ENCODE data around the gene DDX25. TPM values are rescaled to one million over a fixed set of nuclear protein-coding genes. Genes with fewer than 3 reads are reported as not detected.

The DDX25 gene
- total RNA-seq, 2 donors from 2014 or later: not detected

DNA sequence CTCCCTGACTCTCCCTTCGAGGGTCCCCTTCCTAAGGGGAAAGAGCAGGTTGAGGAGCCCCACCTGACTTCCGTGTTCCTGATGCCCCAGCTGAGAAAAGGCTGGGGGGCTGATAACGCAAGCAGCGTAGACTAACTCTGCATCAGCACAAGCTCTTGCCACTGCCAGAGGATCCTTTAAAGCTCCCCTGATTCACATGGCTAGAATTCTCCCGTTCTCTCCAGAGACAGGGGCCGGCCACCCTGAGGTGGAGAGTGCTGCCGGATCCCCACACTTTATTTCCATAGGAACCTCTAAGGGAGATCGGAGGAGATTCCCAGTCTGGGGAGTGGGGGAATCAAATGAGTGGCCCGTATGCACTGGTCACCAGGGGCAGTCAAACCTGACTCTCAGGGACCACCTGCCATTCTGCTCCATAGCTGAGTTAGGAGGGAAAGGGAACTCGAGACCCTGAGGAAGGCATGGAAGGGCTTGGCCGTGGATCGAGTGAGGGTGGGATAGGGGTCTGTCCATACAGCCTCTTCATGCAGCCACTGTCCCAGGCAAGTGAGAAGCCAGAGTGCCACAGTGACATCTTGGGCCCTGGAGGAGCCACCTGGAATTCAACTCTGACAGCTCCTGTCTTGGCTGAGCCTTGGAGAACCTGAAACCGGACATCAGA is 40.2 kb downstream of the DDX25 start:
- no peaks in the 10 kb centered on the region for H3K9me3 ChIP-seq (ENCODE audit: control insufficient read depth, low read length, poor library complexity, severe bottlenecking)
- DNase-seq (no peak), ATAC-seq (no peak)
- peaks cover 22% of the 10 kb centered on the region for H3K27me3 Mint-ChIP-seq
- no peak overlapping the region for H3K27ac Mint-ChIP-seq
- peaks cover 12% of the 10 kb centered on the region for H3K4me1 Mint-ChIP-seq
- H3K36me3 Mint-ChIP-seq (ENCODE audit: low read depth): no peaks in the 10 kb centered on the region
- H3K4me3 Mint-ChIP-seq: no peak overlapping the region

DNA sequence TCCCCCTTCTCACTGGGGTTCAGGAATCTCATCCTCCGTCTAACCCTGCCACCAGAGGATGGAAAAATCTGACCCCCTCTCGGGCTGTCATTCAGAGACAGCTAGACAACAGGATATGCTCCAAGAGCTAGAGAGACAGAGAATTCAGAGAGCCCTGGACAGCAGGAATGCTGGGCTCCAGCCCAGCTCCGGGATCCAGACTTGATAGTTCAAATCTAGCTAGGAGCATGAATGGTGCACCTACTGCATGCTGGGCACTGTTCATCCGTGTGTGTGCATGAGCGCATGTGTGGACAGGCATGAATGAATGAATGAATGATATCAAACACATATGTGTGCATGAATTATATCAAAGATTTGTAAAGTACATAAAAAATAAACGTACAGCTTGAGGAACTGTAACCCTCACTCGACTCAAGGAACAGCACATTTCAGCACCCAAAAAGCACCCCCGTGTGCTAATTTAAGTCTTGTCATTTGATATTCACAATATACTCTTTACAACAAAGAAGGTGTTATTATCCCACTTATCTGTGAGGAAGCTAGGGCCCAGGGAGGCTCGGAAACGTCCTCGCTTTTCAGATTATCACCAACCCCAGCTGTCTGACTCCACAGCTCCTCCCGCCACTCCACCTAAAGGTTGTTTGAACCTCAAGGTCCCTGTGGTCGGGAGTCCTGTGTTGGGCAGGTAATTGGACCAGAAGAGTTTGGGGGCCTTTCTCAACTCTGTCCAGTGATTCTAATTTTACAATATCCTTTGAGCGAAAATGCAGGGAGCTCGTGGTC is 40.9 kb downstream of the DDX25 start:
- DNase-seq (no peak), ATAC-seq (no peak)
- peaks cover 29% of the 10 kb centered on the region for H3K27me3 Mint-ChIP-seq
- no peak overlapping the region for H3K27ac Mint-ChIP-seq
- no peaks in the 10 kb centered on the region for H3K9me3 ChIP-seq (ENCODE audit: control insufficient read depth, low read length, poor library complexity, severe bottlenecking)
- H3K4me1 Mint-ChIP-seq: peaks cover 12% of the 10 kb centered on the region
- H3K4me3 Mint-ChIP-seq: no peak overlapping the region
- H3K36me3 Mint-ChIP-seq (ENCODE audit: low read depth): no peaks in the 10 kb centered on the region

DNA sequence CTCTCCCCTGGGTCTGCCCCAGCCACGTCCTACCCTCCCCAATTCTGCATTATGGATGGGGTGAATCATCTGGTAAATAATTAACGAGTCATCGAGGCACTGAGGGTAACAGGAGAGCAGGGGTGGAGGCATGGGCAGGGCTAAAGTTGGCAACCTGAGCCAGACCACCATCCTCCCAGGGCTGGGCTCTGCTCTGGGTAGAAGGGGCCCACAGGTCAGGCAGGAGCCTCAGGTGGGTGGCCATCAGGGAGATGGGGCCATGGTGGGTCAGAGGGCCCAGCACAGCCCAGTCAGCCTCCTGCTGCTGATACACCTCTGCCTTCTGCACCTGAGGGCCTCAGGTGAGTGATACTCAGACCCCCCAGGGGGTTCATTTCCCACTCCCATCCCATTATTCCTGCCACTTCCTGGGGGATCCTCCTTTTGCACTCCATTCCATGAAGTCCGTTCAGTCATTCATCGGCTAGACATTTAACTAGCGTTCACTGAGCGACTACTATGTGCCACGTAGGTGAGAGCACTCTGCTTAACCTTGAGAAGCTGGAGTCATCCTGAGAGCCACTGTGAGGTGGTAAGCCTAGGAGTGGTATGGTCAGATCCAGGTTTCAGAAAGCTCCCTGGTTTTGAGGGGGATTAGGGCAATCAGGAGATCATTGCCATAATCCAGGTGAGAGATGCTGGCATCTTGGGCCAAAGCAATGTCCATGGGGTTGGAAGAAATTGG is 41.7 kb downstream of the DDX25 start, which contains the start of gene VSIG10L2:
VSIG10L2 (plus strand) TSS at position 248 of the 724 bp plus-strand sequence; CDS start at position 260, 12 bp downstream.
- peaks cover 29% of the 10 kb centered on the region for H3K27me3 Mint-ChIP-seq

DNA sequence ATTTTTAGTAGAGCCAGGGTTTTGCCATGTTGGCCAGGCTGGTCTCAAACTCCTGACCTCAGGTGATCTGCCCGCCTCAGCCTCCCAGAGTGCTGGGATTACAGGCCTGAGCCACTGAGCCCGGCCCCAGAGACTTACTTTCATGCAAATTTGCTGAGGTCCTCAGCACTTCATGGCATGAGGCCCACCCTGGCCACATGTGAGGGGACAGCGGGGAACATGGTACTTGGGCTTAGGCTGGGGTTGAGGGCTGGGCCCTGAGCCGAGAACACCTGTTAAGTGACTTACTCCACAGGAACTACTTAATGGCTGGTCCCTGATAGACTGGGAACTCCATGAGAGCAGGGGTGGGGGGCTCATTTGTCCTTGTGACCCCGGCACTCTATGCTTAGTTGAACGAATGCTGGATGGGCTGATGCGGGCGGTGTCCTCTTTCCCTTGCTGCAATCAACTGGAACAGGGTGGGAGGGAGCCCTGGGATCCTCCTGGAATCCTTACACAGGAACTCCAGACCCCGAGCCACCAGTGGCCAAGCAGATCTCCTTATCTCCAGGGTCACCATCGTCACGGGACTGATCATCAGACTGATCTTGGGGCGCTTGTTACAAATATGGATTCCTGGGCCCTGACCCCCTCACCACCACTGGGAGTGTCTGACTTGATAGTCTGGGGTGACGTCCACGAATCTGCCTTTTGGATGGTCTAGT is 42.6 kb downstream of the DDX25 start:
- Mint-ChIP-seq H3K4me3 (no peak overlapping the region), H3K36me3 (ENCODE audit: low read depth) (no peaks in the 10 kb centered on the region), H3K27ac (no peak overlapping the region), H3K4me1 (peaks cover 13% of the 10 kb centered on the region), H3K27me3 (peaks cover 32% of the 10 kb centered on the region)
- DNase-seq (no peak), ATAC-seq (no peak)
- no peaks in the 10 kb centered on the region for H3K9me3 ChIP-seq (ENCODE audit: control insufficient read depth, low read length, poor library complexity, severe bottlenecking)

More for the DNA sequence above, 41.7 kb downstream of the DDX25 start, which contains the start of gene VSIG10L2:
- ATAC-seq: no peak
- H3K9me3 ChIP-seq (ENCODE audit: control insufficient read depth, low read length, poor library complexity, severe bottlenecking): no peaks in the 10 kb centered on the region
- no peak for DNase-seq
- Mint-ChIP-seq H3K36me3 (ENCODE audit: low read depth) (no peaks in the 10 kb centered on the region), H3K4me3 (no peak within 1 kb of the TSS), H3K4me1 (peaks cover 12% of the 10 kb centered on the region), H3K27ac (no peak within 1 kb of the TSS)

DNA sequence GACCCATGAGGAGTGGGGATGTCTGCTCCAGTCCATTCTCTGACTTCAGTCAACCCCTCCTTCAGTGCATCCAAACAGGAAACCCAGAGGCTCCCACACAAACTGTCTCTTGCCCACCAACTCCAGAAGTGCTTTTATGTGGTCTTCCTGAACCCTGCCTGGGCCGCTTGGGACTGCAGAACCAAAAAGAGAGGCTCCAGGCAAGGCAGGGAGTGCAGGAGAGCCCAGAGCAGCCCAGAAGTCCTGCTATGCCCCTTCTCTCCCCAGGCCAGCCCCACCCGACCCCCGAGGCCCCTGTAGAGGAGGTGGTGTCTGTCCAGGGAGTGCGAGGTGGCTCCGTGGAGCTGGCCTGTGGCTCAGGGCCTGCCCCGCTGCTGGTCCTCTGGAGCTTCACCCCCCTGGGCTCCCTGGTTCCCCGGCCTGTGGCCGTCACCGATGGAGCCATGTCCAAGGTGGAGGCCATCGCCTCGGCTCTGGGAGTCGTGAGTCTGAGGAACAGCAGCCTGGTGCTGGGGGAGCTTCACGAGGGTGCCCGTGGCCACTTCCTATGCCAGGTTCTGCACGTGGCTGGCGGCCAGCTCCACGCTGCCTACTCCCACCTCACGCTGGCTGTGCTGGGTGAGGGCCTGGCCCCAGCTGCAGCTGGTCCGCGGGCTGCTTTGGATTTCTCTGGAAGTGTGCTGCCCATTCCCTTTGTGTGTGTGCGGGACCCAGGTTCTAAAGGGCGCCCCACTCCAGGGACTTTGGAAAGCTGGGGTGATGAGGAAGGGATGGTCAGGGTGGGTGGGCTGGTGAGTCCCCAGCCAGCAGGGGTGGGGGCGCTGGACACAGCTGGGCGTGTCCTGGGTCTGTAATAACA is 43.3 kb downstream of the DDX25 start:
- no peak overlapping the region for H3K27ac Mint-ChIP-seq
- H3K4me1 Mint-ChIP-seq: peaks cover 6% of the 10 kb centered on the region
- H3K36me3 Mint-ChIP-seq (ENCODE audit: low read depth): no peaks in the 10 kb centered on the region
- no peak overlapping the region for H3K4me3 Mint-ChIP-seq
- ATAC-seq: no peak
- peaks cover 27% of the 10 kb centered on the region for H3K27me3 Mint-ChIP-seq
- H3K9me3 ChIP-seq (ENCODE audit: control insufficient read depth, low read length, poor library complexity, severe bottlenecking): no peaks in the 10 kb centered on the region
- no peak for DNase-seq

DNA sequence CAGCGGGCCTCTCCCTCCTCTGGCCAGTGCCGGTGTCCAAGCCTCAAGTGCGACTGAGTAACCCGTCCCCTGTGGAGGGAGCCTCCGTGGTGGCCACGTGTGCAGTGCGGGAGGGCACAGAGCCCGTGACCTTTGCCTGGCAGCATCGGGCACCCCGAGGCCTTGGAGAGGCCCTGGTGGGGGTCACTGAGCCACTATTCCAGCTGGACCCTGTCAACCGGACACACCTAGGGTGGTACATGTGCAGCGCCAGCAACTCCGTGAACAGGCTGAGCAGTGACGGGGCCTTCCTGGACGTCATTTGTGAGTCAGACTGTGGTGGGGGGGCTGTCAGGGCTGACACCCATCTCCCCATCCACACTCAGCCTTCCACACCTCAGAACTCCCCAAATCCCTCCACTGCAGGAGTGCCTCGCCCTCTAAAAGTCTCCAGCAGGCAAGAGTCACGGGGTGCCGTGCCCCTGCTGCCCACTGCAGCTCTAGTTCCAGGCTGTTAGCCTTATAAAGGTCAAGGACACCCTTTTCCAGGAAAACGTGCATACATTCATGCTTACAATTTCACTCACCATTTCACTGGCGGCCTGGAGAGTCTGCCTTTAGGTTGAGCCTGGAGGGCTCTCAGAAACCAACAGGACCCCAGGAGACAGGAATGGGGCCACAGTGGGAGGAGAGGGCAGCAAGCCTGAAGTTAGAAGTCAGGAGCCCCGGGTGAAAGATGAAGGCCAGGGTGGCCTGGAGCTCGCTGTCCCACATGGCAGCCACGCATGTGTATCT is 44.2 kb downstream of the DDX25 start:
- DNase-seq: no peak
- ATAC-seq: no peak
- Mint-ChIP-seq H3K4me1 (peaks cover 6% of the 10 kb centered on the region), H3K27me3 (peaks cover 27% of the 10 kb centered on the region), H3K4me3 (no peak overlapping the region), H3K27ac (no peak overlapping the region), H3K36me3 (ENCODE audit: low read depth) (no peaks in the 10 kb centered on the region)
- H3K9me3 ChIP-seq (ENCODE audit: control insufficient read depth, low read length, poor library complexity, severe bottlenecking): no peaks in the 10 kb centered on the region

DNA sequence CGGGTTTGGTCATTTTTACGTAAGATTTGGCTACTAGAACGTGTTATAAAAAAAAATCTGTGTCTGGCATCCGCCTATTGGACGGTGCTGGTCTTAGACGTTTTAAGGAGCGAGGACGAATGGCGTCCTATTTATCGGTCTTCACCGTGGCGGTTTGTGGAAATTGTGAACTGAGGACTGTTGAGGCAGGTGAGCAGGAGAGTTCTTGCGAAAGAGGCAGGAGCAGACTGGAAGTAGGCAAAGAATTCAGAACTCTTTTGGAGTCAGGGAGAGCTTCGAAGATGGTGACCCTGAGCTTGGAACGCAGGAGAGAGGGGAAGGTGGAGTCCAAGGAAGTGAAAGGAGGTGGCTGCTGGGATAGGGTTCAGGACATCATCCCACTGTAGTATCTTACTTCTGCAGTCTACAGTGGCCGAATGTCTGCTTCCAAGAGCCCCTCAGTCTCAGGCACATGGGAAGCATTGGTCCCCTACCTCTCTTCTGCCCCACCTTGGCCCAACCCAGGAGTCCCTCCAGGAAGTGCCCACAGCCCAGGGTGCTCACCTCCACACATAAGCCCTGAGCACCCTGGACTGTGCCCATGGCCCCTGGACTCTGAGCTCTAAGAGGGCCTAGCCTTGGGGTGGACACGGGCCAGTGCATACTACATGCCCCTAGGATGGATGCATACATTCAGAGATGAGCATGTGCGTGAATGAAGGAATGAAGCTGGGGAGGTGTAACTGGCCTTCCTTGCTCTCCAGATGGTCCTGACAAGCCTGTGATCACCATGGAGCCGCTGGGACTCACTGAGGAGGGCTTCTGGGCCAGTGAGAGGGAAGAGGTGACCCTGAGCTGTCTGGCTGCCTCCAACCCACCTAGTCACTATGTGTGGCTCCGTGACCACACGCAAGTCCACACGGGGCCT is 45.2 kb downstream of the DDX25 start:
- no peak for ATAC-seq
- no peak for DNase-seq
- Mint-ChIP-seq H3K4me1 (peaks cover 3% of the 10 kb centered on the region), H3K27ac (no peak overlapping the region), H3K4me3 (no peak overlapping the region), H3K36me3 (ENCODE audit: low read depth) (no peaks in the 10 kb centered on the region), H3K27me3 (peaks cover 27% of the 10 kb centered on the region)
- no peaks in the 10 kb centered on the region for H3K9me3 ChIP-seq (ENCODE audit: control insufficient read depth, low read length, poor library complexity, severe bottlenecking)

DNA sequence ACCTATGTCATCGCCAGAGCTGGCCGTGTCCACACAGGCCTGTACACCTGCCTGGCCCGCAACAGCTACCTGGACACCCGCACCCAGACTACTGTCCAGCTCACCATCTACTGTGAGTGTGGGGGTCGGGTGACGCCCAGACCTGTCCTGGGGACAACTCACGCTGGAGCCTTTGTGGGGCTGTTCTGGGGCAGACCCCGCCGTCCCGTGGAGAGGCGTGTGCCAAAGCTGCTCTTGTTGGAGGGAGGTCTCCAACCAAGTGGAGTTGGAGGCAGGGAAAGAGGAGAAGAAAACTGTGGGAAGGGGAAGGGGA is 45.8 kb downstream of the DDX25 start:
- Mint-ChIP-seq H3K4me1 (peaks cover 3% of the 10 kb centered on the region), H3K27ac (no peak overlapping the region), H3K36me3 (ENCODE audit: low read depth) (no peaks in the 10 kb centered on the region), H3K4me3 (no peak overlapping the region), H3K27me3 (peaks cover 27% of the 10 kb centered on the region)
- no peak for DNase-seq
- no peaks in the 10 kb centered on the region for H3K9me3 ChIP-seq (ENCODE audit: control insufficient read depth, low read length, poor library complexity, severe bottlenecking)
- no peak for ATAC-seq

DNA sequence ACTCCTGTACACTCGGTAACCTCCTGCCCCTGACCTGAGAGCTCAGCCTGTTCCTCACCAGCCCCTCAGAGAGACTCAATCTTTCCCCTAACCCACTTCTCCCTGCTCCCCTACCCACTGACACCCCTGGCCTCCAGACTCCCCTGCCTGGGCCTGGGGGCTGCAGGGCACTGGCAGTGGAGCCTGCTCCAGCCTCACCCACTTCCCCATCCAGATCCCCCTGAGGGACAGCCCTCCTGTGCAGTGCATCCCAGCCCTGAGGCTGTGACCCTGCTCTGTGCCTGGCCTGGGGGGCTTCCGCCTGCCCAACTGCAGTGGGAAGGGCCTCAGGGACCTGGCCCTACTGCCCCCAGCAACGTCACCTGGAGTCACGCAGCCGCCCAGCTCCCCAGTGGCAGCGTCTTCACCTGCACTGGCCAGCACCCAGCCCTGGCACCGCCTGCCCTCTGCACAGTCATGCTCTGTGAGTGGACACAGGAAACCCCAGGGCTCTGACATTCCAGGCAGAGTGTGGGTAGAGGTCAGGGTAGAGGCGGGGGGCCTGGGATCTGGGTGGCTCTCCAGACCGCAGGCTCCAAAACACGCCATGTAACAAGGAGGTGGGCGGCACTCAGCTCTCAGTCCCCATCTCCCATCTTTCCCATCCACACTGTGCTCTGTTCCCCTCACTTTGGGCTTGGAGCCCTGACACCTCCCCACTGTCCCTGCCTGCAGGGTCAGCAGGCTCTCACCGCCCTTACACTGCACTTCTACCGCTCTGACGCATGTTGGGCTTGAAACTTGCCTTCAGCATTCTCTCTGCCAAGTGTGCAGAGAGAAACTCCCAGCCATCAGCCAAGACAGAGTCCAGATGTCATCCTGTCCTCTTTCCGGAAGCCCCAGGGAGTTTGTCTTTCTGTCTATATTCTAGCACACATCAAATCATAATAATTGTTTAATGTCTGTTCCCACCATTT is 46.7 kb downstream of the DDX25 start:
- no peaks in the 10 kb centered on the region for H3K9me3 ChIP-seq (ENCODE audit: control insufficient read depth, low read length, poor library complexity, severe bottlenecking)
- no peak overlapping the region for H3K27ac Mint-ChIP-seq
- no peak overlapping the region for H3K4me3 Mint-ChIP-seq
- H3K27me3 Mint-ChIP-seq: peaks cover 27% of the 10 kb centered on the region
- no peak for DNase-seq
- peaks cover 4% of the 10 kb centered on the region for H3K4me1 Mint-ChIP-seq
- ATAC-seq: no peak
- H3K36me3 Mint-ChIP-seq (ENCODE audit: low read depth): peaks cover 2% of the 10 kb centered on the region

DNA sequence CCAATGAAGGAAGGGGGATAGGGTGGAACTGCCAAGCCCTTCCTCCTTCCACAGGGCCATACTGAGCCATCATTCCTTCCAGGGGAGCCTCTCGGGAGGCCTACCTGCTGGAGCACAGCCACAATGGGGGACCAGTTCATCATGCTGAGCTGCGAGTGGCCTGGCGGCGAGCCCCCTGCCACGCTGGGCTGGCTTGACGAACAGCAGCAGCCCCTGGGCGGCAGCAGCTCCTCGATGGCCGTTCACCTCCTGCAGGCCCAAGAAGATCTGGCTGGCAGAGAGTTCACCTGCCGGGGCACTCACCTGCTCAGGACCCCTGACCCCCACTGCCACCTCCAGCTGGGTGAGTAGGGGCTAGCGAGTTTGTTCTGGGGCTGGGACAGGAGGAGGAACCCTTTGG is 47.4 kb downstream of the DDX25 start:
- H3K27ac Mint-ChIP-seq: no peak overlapping the region
- no peak overlapping the region for H3K4me3 Mint-ChIP-seq
- H3K4me1 Mint-ChIP-seq: peaks cover 4% of the 10 kb centered on the region
- peaks cover 27% of the 10 kb centered on the region for H3K27me3 Mint-ChIP-seq
- ATAC-seq: no peak
- peaks cover 2% of the 10 kb centered on the region for H3K36me3 Mint-ChIP-seq (ENCODE audit: low read depth)
- H3K9me3 ChIP-seq (ENCODE audit: control insufficient read depth, low read length, poor library complexity, severe bottlenecking): no peaks in the 10 kb centered on the region
- no peak for DNase-seq
